ENCODE measurements around the gene HPRT1. TPM values are rescaled to one million over a fixed set of nuclear protein-coding genes. Genes with fewer than 3 reads are reported as not detected.

Gene HPRT1
- total RNA-seq, 1 experiment from 2014 or later: 44.1 TPM

DNA sequence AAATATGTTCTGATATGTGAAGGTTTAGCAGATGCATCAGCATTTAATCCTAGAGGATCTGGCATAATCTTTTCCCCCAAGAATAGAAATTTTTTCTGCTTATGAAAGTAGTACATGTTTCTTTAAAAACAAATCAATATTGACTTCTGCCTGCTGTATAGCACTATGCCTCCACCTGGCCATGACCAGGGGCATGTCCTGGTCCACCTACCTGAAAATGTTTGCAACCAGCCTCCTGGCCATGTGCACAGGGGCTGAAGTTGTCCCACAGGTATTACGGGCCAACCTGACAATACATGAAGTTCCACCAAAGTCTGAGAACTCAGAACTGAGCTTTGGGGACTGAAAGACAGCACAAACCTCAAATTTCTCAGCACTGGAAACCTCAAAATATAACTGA is 10.0 kb downstream of the HPRT1 start:
- H3K4me2 ChIP-seq (ENCODE audit: low read length): no peak overlapping the region
- no peak overlapping the region for H3K27ac ChIP-seq (ENCODE audit: low read length)
- no peak overlapping the region for H3K4me3 ChIP-seq (ENCODE audit: low read length)
- no peaks in the 10 kb centered on the region for H3K9me3 ChIP-seq (ENCODE audit: low read length)
- H3K79me2 ChIP-seq (ENCODE audit: low read length): peaks cover 58% of the 10 kb centered on the region
- no peak for TF ChIP-seq EZH2phosphoT487 (IDR thresholded peaks at IDR 0.05; ENCODE audit: borderline replicate concordance, low read length)
- no peak for TF ChIP-seq EZH2 (IDR thresholded peaks at IDR 0.05; ENCODE audit: low read length, unreplicated experiment)
- no peak for DNase-seq
- no peaks in the 10 kb centered on the region for H3F3A ChIP-seq (ENCODE audit: low read length, unreplicated experiment)
- H3K4me1 ChIP-seq (ENCODE audit: insufficient read depth, low read length): peaks cover 13% of the 10 kb centered on the region
- intact Hi-C loops (cut with micrococcal nuclease): no loop called here
- no peak overlapping the region for H2AFZ ChIP-seq (ENCODE audit: low read length)
- H3K27me3 ChIP-seq (ENCODE audit: low read length): no peaks in the 10 kb centered on the region
- no peak for ATAC-seq
- POLR2A ChIA-PET (ENCODE audit: unreplicated experiment): no interaction called here
- H3K36me3 ChIP-seq (ENCODE audit: low read depth, low read length): peaks cover 5% of the 10 kb centered on the region; the same call in 1 of the 2 replicates
- BruUV-seq (replicated peaks): no TSS peak
- no peaks in the 10 kb centered on the region for H4K20me1 ChIP-seq (ENCODE audit: low read length)
- CTCF ChIA-PET: interaction anchor here (0.6 kb wide), 1 partner anchor 534 kb away, joined by 5 read pairs; no protein-coding TSS in a partner anchor
- no peaks in the 10 kb centered on the region for H3K9me2 ChIP-seq (replicated peaks; ENCODE audit: low read length)
- no peak overlapping the region for H3K9ac ChIP-seq (ENCODE audit: low read length)

DNA sequence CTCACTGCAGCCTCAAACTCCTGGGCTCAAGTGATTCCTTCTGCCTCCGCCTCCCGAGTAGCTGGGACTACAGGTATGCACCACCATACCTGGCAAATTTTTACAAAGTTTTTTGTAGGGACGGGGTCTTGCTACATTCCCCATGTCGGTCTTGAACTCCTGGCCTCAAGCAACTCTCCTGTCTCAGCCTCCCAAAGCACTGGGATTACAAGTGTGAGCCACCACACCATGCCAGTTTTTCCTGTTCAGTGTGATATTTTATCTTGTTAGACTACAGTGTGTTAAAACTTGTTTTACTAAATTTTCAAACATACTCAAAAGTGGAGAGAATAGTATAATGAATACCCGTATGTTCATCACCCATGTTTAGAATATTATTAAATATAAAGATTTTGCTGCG is 12.1 kb downstream of the HPRT1 start:
- H2AFZ ChIP-seq (ENCODE audit: low read length): no peak overlapping the region
- ChIA-PET CTCF (no interaction called here), POLR2A (ENCODE audit: unreplicated experiment) (no interaction called here)
- H3K79me2 ChIP-seq (ENCODE audit: low read length): peaks cover 38% of the 10 kb centered on the region
- H4K20me1 ChIP-seq (ENCODE audit: low read length): no peaks in the 10 kb centered on the region
- no peak overlapping the region for H3K27ac ChIP-seq (ENCODE audit: low read length)
- DNase-seq (no peak), ATAC-seq (no peak)
- H3F3A ChIP-seq (ENCODE audit: low read length, unreplicated experiment): no peaks in the 10 kb centered on the region
- H3K9ac ChIP-seq (ENCODE audit: low read length): no peak overlapping the region
- peaks cover 21% of the 10 kb centered on the region; the same call in 1 of the 2 replicates for H3K36me3 ChIP-seq (ENCODE audit: low read depth, low read length)
- no peak overlapping the region for H3K4me2 ChIP-seq (ENCODE audit: low read length)
- no peaks in the 10 kb centered on the region for H3K9me2 ChIP-seq (replicated peaks; ENCODE audit: low read length)
- TF ChIP-seq EZH2 (IDR thresholded peaks at IDR 0.05; ENCODE audit: low read length, unreplicated experiment): no peak
- TF ChIP-seq, protein P1, sequence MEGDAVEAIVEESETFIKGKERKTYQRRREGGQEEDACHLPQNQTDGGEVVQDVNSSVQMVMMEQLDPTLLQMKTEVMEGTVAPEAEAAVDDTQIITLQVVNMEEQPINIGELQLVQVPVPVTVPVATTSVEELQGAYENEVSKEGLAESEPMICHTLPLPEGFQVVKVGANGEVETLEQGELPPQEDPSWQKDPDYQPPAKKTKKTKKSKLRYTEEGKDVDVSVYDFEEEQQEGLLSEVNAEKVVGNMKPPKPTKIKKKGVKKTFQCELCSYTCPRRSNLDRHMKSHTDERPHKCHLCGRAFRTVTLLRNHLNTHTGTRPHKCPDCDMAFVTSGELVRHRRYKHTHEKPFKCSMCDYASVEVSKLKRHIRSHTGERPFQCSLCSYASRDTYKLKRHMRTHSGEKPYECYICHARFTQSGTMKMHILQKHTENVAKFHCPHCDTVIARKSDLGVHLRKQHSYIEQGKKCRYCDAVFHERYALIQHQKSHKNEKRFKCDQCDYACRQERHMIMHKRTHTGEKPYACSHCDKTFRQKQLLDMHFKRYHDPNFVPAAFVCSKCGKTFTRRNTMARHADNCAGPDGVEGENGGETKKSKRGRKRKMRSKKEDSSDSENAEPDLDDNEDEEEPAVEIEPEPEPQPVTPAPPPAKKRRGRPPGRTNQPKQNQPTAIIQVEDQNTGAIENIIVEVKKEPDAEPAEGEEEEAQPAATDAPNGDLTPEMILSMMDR (conservative IDR thresholded peaks at IDR 0.05; ENCODE audit: low read depth, low read length): no peak
- no peak for TF ChIP-seq EZH2phosphoT487 (IDR thresholded peaks at IDR 0.05; ENCODE audit: borderline replicate concordance, low read length)
- BruUV-seq (replicated peaks): no TSS peak
- no peak overlapping the region for H3K4me3 ChIP-seq (ENCODE audit: low read length)
- intact Hi-C loops (cut with micrococcal nuclease): no loop called here
- no peaks in the 10 kb centered on the region for H3K9me3 ChIP-seq (ENCODE audit: low read length)
- no peaks in the 10 kb centered on the region for H3K27me3 ChIP-seq (ENCODE audit: low read length)
- peaks cover 13% of the 10 kb centered on the region for H3K4me1 ChIP-seq (ENCODE audit: insufficient read depth, low read length)

GRCh38 chrX:134476284-134476683 is 16.3 kb downstream of the HPRT1 start:
- no peak for ATAC-seq
- Histone ChIP-seq H2AFZ (ENCODE audit: low read length) (no peak overlapping the region), H3K79me2 (ENCODE audit: low read length) (peaks cover 12% of the 10 kb centered on the region), H3K4me3 (ENCODE audit: low read length) (no peak overlapping the region), H3K4me2 (ENCODE audit: low read length) (no peak overlapping the region), H3K4me1 (ENCODE audit: insufficient read depth, low read length) (no peaks in the 10 kb centered on the region), H3K9me2 (replicated peaks; ENCODE audit: low read length) (no peaks in the 10 kb centered on the region), H3K27me3 (ENCODE audit: low read length) (no peaks in the 10 kb centered on the region), H3K36me3 (ENCODE audit: low read depth, low read length) (peaks cover 23% of the 10 kb centered on the region; the same call in 1 of the 2 replicates), H3K9me3 (ENCODE audit: low read length) (no peaks in the 10 kb centered on the region), H3F3A (ENCODE audit: low read length, unreplicated experiment) (no peaks in the 10 kb centered on the region), H4K20me1 (ENCODE audit: low read length) (no peaks in the 10 kb centered on the region), H3K9ac (ENCODE audit: low read length) (no peak overlapping the region), H3K27ac (ENCODE audit: low read length) (no peak overlapping the region)
- ChIA-PET POLR2A (ENCODE audit: unreplicated experiment) (no interaction called here), CTCF (no interaction called here)
- BruUV-seq (replicated peaks): no TSS peak
- TF ChIP-seq EZH2 (IDR thresholded peaks at IDR 0.05; ENCODE audit: low read length, unreplicated experiment) (no peak), EZH2phosphoT487 (IDR thresholded peaks at IDR 0.05; ENCODE audit: borderline replicate concordance, low read length) (no peak)
- TF ChIP-seq, protein P1 (conservative IDR thresholded peaks at IDR 0.05; ENCODE audit: low read depth, low read length): no peak
- intact Hi-C loops (cut with micrococcal nuclease): no loop called here
- no peak for DNase-seq

Data from PC-3 (cell line).